GM23338 (cell line): ENCODE data around the gene RARG.

Source experiments
- CREB1 ChIP-seq: fragments of 250-450 bp; sonication (Bioruptor Pico); IDR thresholded peaks from 2 replicates; pipeline ENCODE4 v1.5.0; 2020; ENCODE audit warnings: low read depth, mild to moderate bottlenecking, moderate library complexity
- EZH2 ChIP-seq: fragments of 200-600 bp; sonication (generic); IDR thresholded peaks from one replicate; pipeline ENCODE4 v1.8.0; 2017; ENCODE audit warnings: antibody characterized with exemption, mild to moderate bottlenecking, low read depth; ENCODE audit not compliant: unreplicated experiment
- EZH2phosphoT487 ChIP-seq: fragments of 200-600 bp; sonication (generic); IDR thresholded peaks from one replicate; pipeline ENCODE4 v1.8.1; 2018; ENCODE audit warnings: antibody characterized with exemption; ENCODE audit not compliant: unreplicated experiment
- JUNB ChIP-seq: IDR thresholded peaks from one replicate; pipeline ENCODE4 v1.6.1; 2016; ENCODE audit warnings: antibody characterized with exemption; ENCODE audit not compliant: unreplicated experiment
- NANOG ChIP-seq: IDR thresholded peaks from 2 replicates; pipeline ENCODE4 v1.6.1; 2016; ENCODE audit warnings: antibody characterized with exemption, borderline replicate concordance
- POLR2AphosphoS5 ChIP-seq: IDR thresholded peaks from 2 replicates; pipeline ENCODE4 v1.6.1; 2016; ENCODE audit warnings: antibody characterized with exemption, low read depth
- STAT1 ChIP-seq: IDR thresholded peaks from one replicate; pipeline ENCODE4 v1.6.1; 2016; ENCODE audit warnings: antibody characterized with exemption; ENCODE audit not compliant: unreplicated experiment
- ZNF114 ChIP-seq: fragments of 250-450 bp; sonication (Bioruptor Pico); IDR thresholded peaks from 2 replicates; pipeline ENCODE4 v1.5.0; 2020; ENCODE audit warnings: mild to moderate bottlenecking, moderate library complexity
- TF ChIP-seq, protein P1 (sequence below), 2 experiments: fragments of 200-600 bp in 1 of 2; sonication (generic) in 1 of 2; conservative IDR thresholded peaks; 2 replicates each; pipeline versions ENCODE4 v1.5.1 to v1.6.1; 2016 to 2017; ENCODE audit warnings: antibody characterized with exemption in 2 of 2, low read depth in 2 of 2, mild to moderate bottlenecking in 2 of 2, moderate library complexity in 1 of 2
- TF ChIP-seq, protein P2 (sequence below): IDR thresholded peaks from one replicate; pipeline ENCODE4 v1.6.1; 2018; ENCODE audit warnings: antibody characterized with exemption; ENCODE audit not compliant: unreplicated experiment
- TF ChIP-seq, protein P3 (sequence below): IDR thresholded peaks from 2 replicates; pipeline ENCODE4 v1.6.1; 2016; ENCODE audit warnings: antibody characterized with exemption

DNA sequence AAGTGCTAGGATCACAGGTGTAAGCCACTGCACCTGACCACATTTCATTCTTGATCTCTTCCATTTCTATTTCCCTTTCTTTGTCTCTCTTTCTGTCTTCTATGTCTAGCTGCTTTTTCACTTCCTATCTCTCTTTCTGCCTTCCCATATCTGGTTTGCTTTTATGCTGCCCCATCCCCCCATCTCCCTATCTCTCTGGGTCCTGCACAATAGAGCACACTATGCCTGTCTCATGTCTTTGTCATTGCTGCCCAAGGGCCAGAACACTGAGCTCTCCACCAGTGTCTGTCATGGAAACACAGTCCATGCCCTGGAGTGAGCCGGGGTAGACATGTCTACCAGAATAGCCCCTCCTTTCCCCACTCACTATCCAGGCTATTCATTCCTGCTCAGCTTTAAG lies 12.3 kb upstream of the RARG start:
- TF ChIP-seq POLR2AphosphoS5, result no peak
- TF ChIP-seq, protein P1, sequence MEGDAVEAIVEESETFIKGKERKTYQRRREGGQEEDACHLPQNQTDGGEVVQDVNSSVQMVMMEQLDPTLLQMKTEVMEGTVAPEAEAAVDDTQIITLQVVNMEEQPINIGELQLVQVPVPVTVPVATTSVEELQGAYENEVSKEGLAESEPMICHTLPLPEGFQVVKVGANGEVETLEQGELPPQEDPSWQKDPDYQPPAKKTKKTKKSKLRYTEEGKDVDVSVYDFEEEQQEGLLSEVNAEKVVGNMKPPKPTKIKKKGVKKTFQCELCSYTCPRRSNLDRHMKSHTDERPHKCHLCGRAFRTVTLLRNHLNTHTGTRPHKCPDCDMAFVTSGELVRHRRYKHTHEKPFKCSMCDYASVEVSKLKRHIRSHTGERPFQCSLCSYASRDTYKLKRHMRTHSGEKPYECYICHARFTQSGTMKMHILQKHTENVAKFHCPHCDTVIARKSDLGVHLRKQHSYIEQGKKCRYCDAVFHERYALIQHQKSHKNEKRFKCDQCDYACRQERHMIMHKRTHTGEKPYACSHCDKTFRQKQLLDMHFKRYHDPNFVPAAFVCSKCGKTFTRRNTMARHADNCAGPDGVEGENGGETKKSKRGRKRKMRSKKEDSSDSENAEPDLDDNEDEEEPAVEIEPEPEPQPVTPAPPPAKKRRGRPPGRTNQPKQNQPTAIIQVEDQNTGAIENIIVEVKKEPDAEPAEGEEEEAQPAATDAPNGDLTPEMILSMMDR (conservative IDR thresholded peaks at IDR 0.05; ENCODE audit: low read depth in 2 of 2), result no peak
- no peak for TF ChIP-seq EZH2
- TF ChIP-seq CREB1, result no peak
- TF ChIP-seq, protein P2, sequence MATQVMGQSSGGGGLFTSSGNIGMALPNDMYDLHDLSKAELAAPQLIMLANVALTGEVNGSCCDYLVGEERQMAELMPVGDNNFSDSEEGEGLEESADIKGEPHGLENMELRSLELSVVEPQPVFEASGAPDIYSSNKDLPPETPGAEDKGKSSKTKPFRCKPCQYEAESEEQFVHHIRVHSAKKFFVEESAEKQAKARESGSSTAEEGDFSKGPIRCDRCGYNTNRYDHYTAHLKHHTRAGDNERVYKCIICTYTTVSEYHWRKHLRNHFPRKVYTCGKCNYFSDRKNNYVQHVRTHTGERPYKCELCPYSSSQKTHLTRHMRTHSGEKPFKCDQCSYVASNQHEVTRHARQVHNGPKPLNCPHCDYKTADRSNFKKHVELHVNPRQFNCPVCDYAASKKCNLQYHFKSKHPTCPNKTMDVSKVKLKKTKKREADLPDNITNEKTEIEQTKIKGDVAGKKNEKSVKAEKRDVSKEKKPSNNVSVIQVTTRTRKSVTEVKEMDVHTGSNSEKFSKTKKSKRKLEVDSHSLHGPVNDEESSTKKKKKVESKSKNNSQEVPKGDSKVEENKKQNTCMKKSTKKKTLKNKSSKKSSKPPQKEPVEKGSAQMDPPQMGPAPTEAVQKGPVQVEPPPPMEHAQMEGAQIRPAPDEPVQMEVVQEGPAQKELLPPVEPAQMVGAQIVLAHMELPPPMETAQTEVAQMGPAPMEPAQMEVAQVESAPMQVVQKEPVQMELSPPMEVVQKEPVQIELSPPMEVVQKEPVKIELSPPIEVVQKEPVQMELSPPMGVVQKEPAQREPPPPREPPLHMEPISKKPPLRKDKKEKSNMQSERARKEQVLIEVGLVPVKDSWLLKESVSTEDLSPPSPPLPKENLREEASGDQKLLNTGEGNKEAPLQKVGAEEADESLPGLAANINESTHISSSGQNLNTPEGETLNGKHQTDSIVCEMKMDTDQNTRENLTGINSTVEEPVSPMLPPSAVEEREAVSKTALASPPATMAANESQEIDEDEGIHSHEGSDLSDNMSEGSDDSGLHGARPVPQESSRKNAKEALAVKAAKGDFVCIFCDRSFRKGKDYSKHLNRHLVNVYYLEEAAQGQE, result no peak
- TF ChIP-seq EZH2phosphoT487, result no peak
- no peak for TF ChIP-seq JUNB
- no peak for TF ChIP-seq STAT1
- no peak for TF ChIP-seq ZNF114
- TF ChIP-seq, protein P3, sequence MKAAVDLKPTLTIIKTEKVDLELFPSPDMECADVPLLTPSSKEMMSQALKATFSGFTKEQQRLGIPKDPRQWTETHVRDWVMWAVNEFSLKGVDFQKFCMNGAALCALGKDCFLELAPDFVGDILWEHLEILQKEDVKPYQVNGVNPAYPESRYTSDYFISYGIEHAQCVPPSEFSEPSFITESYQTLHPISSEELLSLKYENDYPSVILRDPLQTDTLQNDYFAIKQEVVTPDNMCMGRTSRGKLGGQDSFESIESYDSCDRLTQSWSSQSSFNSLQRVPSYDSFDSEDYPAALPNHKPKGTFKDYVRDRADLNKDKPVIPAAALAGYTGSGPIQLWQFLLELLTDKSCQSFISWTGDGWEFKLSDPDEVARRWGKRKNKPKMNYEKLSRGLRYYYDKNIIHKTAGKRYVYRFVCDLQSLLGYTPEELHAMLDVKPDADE, result no peak
- no peak for TF ChIP-seq NANOG
